Measurements from ENCODE around the gene PLD4. TPM values are rescaled to one million over a fixed set of nuclear protein-coding genes. Genes with fewer than 3 reads are reported as not detected.

Gene PLD4
- total RNA-seq, 3 donors from 2014 or later: 0.38 to 2.2 (median 0.39) TPM

GRCh38 chr14:104974665-104975390 lies 50.1 kb downstream of the PLD4 start:
- no peak for ATAC-seq
- H3K9me3 ChIP-seq: no peaks in the 10 kb centered on the region
- peaks cover 53% of the 10 kb centered on the region for H3K4me1 ChIP-seq (ENCODE audit: low read depth)
- no peak overlapping the region for H3K4me3 ChIP-seq
- TF ChIP-seq CTCF (IDR thresholded peaks at IDR 0.05): no peak
- DNase-seq: peak in 2 of 3 donors; percentile 30 to 40
- intact Hi-C loops (cut with DNase I, micrococcal nuclease): loop anchor here (10.0 kb wide), 1 partner anchor 70 kb away; no protein-coding TSS in a partner anchor
- H3K36me3 ChIP-seq (ENCODE audit: low read depth): no peaks in the 10 kb centered on the region

GRCh38 chr14:104975481-104976197 lies 51.0 kb downstream of the PLD4 start:
- Histone ChIP-seq H3K4me1 (ENCODE audit: low read depth) (peaks cover 53% of the 10 kb centered on the region), H3K4me3 (no peak overlapping the region), H3K9me3 (no peaks in the 10 kb centered on the region), H3K36me3 (ENCODE audit: low read depth) (no peaks in the 10 kb centered on the region)
- ATAC-seq: no peak
- TF ChIP-seq CTCF (IDR thresholded peaks at IDR 0.05): no peak
- intact Hi-C loops (cut with DNase I, micrococcal nuclease): loop anchor here (10.0 kb wide), 1 partner anchor 69 kb away; no protein-coding TSS in a partner anchor
- DNase-seq: peak in 2 of 3 donors; percentile 7 to 48

- Histone ChIP-seq H3K4me1 (ENCODE audit: low read depth) (peaks cover 53% of the 10 kb centered on the region), H3K4me3 (no peak overlapping the region), H3K36me3 (ENCODE audit: low read depth) (no peaks in the 10 kb centered on the region), H3K9me3 (no peaks in the 10 kb centered on the region)
- peak; percentile 90 to 92 (median 91) for DNase-seq
- intact Hi-C loops (cut with DNase I, micrococcal nuclease): loop anchor here (10.0 kb wide), 1 partner anchor 68 kb away; no protein-coding TSS in a partner anchor
- TF ChIP-seq CTCF (IDR thresholded peaks at IDR 0.05): peak; percentile 93
- peak; percentile 68 for ATAC-seq
Observed at GRCh38 chr14:104976198-104977007, 51.7 kb downstream of the PLD4 start.

GRCh38 chr14:104977008-104977680 lies 52.5 kb downstream of the PLD4 start:
- Histone ChIP-seq H3K4me3 (no peak overlapping the region), H3K9me3 (no peaks in the 10 kb centered on the region), H3K36me3 (ENCODE audit: low read depth) (no peaks in the 10 kb centered on the region), H3K4me1 (ENCODE audit: low read depth) (peaks cover 46% of the 10 kb centered on the region)
- ATAC-seq (no peak), DNase-seq (peak; percentile 24 to 53 (median 44))
- intact Hi-C loops (cut with DNase I, micrococcal nuclease): loop anchor here (10.0 kb wide), 1 partner anchor 68 kb away; no protein-coding TSS in a partner anchor
- no peak for TF ChIP-seq CTCF (IDR thresholded peaks at IDR 0.05)

Data from mucosa of descending colon (tissue), 3 donors.